SK-N-MC (cell line): ENCODE data around the gene TXNDC17.

Experiments
- EZH2 ChIP-seq: fragments of 200-600 bp; sonication (generic); IDR thresholded peaks from one replicate; pipeline ENCODE4 v1.6.1; 2017; ENCODE audit warnings: antibody characterized with exemption
- POLR2AphosphoS5 ChIP-seq: IDR thresholded peaks from 2 replicates; pipeline ENCODE4 v1.6.1; 2012; ENCODE audit warnings: mild to moderate bottlenecking, low read depth, low read length, borderline replicate concordance

GRCh38 chr17:6677158-6677831 lies 36.4 kb downstream of the TXNDC17 start:
- TF ChIP-seq EZH2 (no peak), POLR2AphosphoS5 (no peak)
